HG03558 (cell line): ENCODE measurements around the gene PLAA.
A peak's percentile ranks its signal among the peaks of the same experiment; 100 is the strongest.
"Not testable (repeated sequence)": the region's sequence is repeated elsewhere in the genome, so short reads cannot be mapped to it uniquely, and the experiment has no call there.

Experiments used
- ATAC-seq: cut with Tn5 transposase; IDR thresholded peaks from one replicate; pipeline ENCODE4 v1.9.1; 2021; ENCODE audit warnings: moderate number of reproducible peaks; ENCODE audit not compliant: unreplicated experiment; ENCODE audit errors: extremely low read depth

PLAA gene

DNA sequence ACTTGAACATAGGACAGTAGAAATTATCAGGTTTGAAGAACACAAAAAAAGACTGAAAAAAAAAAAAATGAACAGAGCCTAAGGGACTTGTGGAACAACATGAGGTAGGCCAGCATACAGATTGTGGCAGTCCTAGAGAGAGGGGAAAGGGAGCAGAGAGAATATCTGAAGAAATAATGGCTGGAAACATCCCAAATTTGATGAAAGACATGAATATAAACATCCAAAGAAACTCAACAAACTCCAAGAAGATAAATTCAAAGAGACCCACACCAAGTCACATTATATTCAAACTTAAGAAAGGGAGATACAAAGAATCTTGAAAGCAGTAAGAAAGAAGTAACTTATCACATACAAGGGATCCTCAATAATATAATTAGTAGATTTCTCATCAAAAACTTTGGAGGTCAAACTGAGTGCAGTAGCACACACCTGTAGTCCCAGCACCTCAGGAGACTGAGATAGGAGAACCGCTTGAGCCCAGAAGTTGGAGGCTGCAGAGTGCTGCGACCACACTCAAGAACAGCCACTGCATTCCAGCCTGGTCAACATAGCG, 9.1 kb downstream of the PLAA start:
- ATAC-seq = no peak

GRCh38 chr9:26935847-26936246, 11.2 kb downstream of the PLAA start:
- no peak for ATAC-seq

- ATAC-seq = no peak
Measured at GRCh38 chr9:26928902-26929495, 18.0 kb downstream of the PLAA start.

DNA sequence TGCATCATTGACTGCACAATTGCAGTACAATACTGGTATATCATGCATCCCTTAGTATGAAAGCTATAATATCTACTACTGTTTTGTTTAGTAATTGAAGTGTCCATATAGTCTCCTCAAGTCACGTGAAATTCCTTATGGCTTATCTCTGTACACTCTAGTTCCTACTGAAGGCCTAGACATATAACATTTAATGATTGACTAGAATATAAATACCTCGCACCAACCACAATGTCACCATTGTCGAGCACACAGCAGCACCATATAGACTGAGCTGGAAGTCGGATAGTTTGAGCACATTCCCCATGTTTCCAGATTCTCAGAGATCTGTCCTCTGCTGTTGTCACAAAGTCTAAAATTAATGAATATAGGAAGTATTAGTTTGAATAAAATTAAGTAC, 21.4 kb downstream of the PLAA start:
- no peak for ATAC-seq

DNA sequence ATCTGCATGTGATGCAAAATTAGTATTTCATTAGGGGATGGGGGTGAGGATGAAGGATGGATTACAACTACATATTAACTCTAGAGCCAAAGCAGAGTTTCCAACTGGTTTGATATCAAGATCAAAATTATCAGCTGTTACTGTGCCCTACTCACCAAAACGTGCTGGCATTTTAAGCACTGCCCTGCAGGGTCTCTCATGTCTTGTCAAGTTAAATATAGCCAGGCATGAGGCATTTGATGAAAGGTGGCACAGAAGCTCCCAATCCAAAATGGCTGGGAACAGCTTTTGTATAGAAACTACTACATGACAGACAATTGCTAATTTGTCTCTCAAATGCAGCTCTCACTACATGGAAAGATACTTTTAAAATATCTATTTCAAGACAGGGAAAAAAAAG, 27.3 kb downstream of the PLAA start:
- no peak for ATAC-seq

DNA sequence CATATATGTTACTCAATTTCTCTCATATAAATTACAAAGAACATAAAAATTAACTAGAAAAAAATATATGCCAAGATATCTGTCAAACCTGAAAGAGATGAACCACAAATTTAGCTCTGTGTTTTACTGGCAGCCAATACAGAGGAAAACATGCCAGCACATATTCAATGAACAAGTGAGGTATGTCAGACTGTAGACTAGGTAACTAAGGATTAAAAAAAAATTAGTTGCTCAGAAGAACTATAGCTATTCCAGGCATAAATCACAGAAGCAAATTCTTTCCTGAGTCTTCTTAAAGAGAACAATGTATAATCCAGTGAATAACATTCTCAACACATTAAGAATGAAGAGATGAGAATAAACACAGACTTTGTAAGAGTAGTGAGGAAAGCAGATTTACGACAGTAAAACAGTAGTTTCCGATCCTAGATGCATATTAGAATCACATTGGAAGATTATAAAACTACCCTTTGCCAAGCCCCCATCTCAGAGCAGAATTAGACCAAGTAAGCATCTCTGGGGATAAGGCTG, 33.8 kb downstream of the PLAA start:
- ATAC-seq = no peak

- no peak for ATAC-seq
Measured at GRCh38 chr9:26904671-26905070, 42.4 kb downstream of the PLAA start.

DNA sequence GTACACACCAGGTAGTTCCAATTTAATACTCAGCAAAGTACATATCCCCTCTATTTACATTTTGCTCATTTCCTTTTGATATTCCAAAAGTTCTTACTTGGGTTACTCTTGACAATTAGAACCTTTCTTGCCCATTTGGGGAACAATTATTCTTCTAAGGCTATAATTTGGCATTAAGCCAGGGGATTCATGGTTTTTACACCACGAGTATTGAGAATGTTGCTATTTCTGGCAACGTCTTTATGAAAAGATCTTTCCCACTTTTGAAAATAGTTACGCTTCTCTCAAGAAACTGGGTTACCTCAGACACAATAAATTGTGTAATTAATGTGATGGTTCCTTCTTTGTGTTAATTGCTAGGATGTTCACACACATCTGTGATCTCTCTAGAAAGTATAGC, 43.0 kb downstream of the PLAA start:
- no peak for ATAC-seq

GRCh38 chr9:26893030-26893676, 53.9 kb downstream of the PLAA start:
- no peak for ATAC-seq

DNA sequence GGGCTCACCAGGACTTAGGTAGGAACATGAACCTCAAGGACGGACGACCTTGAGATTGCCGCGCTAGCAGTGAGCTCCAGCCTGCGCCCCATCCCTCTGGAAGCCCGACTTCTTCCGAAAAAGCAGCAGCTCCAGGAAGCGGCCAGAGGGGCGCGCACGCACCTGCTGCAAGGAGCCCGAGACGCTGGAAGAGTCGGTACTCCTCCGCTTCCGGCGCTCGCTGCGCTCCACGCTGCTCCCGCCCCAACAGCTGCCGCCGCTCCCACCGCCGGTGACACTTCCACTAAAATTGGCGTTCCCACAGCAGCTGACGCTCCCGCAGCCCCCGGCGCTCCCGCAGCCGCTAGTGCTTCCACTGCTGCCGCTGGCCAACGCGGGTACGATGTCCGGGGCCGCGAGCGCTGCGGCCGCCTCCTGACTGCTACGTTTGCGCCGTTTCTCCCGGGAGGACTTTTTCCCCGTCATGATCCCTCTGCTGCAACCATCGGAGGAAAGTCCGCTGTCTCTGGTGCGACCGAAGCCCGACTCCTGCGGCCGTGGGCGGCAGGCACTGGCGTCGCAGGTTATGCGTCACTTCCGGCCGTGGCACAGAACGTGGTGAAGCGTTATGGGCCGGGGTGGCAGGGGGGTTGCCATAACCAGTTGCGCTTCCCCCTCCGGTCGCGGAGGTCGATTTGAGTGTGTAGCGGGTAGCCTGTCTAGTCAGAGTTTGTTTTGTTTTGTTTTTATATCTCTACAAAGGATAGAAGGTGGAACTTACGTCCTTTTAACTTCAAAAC, 54.6 kb downstream of the PLAA start, which contains the start of gene CAAP1:
CAAP1 (minus strand) TSS at position 552 of the 779 bp plus-strand sequence; CDS start at position 465, 87 bp downstream.
- ATAC-seq = peak; percentile 87

GRCh38 chr9:26891726-26892125, 55.3 kb downstream of the PLAA start:
- no peak for ATAC-seq

DNA sequence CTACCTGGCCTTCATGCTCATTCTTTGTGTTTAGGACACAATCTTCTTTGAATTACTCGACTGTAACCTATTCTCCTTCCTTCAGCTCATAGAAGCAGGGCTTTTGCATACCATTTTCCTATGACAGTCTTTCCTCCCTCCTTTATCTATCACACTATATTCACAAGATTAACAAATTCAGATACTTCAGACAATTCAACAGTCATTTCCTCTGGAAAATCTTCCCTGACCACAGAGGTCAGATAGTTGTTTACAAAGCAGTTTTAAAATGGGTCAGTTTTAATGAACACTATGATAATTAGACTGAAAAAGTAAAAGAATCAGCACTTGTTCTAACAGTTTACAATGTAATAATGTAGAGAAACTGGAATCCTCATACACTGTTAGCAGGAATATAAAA, 58.8 kb downstream of the PLAA start:
- ATAC-seq = no peak

- no peak for ATAC-seq
Measured at GRCh38 chr9:26882154-26882553, 64.9 kb downstream of the PLAA start.

GRCh38 chr9:26880262-26880661, 66.8 kb downstream of the PLAA start:
- no peak for ATAC-seq

DNA sequence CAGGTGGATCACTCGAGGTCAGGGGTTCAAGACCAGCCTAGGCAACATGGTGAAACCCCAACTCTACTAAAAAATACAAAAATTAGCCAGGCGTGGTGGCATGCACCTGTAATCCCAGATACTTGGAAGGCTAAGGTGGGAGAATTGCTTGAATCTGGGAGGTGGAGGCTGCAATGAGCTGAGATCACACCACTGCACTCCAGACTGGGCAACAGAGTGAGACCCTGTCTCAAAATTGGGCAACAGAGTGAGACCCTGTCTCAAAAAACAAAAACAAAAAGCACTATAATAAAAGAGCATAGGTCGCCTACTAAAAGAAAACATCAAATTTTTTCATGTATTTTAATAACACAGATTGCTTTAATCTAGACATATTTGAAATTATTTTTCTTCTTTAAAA, 71.9 kb downstream of the PLAA start:
- ATAC-seq = not testable (repeated sequence)

- no peak for ATAC-seq
Measured at GRCh38 chr9:26870292-26870691, 76.8 kb downstream of the PLAA start.

DNA sequence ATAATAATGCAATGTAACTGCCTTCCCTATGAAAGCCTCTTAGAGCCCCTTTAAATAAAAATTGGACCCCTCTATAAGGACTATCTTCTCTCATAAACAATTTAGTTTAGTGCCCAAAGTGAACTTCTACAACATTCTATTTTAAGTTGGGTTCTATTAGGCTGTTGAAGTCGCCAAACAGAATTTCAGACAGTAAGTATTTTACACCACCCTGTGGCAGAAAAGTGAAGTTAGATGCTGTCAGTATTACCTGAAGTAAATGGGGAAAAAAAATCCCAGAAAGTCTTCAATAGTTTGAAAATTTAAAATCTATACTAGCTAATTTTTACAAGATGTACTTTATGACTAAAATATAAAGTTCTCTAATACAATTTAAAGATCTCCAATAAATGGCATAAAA, 84.0 kb downstream of the PLAA start:
- no peak for ATAC-seq

DNA sequence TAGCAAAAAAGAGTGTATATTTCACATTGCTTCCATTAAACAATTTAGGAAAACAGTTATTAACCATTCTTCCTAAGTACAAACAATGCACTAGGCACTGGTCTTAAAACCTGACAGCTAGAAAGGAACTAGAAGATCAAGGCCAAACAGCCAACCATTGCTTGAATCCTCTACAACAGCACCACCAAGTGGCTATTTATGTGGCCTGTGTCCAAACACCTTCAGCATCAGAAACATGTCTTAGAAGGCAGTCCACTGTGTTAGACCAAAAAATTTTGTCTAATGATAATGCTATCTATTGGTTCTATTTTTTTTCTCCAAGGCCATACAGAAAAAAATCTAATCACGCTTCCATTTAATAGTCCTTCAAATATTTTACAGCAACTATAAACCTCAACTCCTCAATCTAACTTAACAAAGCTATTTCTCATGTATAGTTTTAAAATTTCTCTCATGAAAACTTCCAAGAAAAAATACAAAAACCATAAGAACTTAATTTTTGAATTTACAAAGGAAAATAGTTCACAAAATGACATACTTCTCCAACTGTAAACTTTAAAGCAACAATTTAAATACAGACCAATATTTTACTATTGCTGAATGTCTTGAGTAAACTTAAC, 90.5 kb downstream of the PLAA start:
- peak; percentile 65 for ATAC-seq
